H9 (cell line): Measurements from ENCODE around the gene TRMT2A. TPM values are rescaled to one million over a fixed set of nuclear protein-coding genes. Genes with fewer than 3 reads are reported as not detected.

Source experiments
- DNase-seq: peaks from one replicate; pipeline ENCODE4 v3.0.0-alpha.2; 2017
- H2AFZ ChIP-seq: one replicate; pipeline ENCODE4 v1.6.1; 2013; ENCODE audit warnings: mild to moderate bottlenecking, low read length, control low read depth, moderate library complexity
- H2AK5ac ChIP-seq: 2 replicates; pipeline ENCODE4 v1.6.1; 2013; ENCODE audit warnings: low read length, control low read depth, mixed read lengths; ENCODE audit not compliant: insufficient read length
- H2BK120ac ChIP-seq: one replicate; pipeline ENCODE4 v1.6.1; 2013; ENCODE audit warnings: low read depth, mild to moderate bottlenecking, low read length, control low read depth, inconsistent platforms; ENCODE audit not compliant: poor library complexity, severe bottlenecking
- H2BK12ac ChIP-seq: 2 replicates; pipeline ENCODE4 v1.6.1; 2013; ENCODE audit warnings: low read length, control low read depth, mixed read lengths, low read depth; ENCODE audit not compliant: insufficient read length
- H2BK15ac ChIP-seq: 2 replicates; pipeline ENCODE4 v1.6.1; 2013; ENCODE audit warnings: low read depth, low read length, control low read depth
- H2BK20ac ChIP-seq: one replicate; pipeline ENCODE4 v1.6.1; 2013; ENCODE audit warnings: low read depth, mild to moderate bottlenecking, low read length, control low read depth, inconsistent platforms; ENCODE audit not compliant: poor library complexity, severe bottlenecking
- H2BK5ac ChIP-seq: 2 replicates; pipeline ENCODE4 v1.6.1; 2013; ENCODE audit warnings: low read length, control low read depth, mixed read lengths; ENCODE audit not compliant: insufficient read length
- H3K14ac ChIP-seq: 2 replicates; pipeline ENCODE4 v1.6.1; 2013; ENCODE audit warnings: low read length, control low read depth; ENCODE audit not compliant: insufficient read depth
- H3K18ac ChIP-seq: 2 replicates; pipeline ENCODE4 v1.6.1; 2013; ENCODE audit warnings: low read depth, mild to moderate bottlenecking, mixed read lengths, low read length, control low read depth; ENCODE audit not compliant: insufficient read length
- H3K23ac ChIP-seq: 2 replicates; pipeline ENCODE4 v1.6.1; 2013; ENCODE audit warnings: low read length, control low read depth, mixed read lengths, low read depth; ENCODE audit not compliant: insufficient read length
- H3K23me2 ChIP-seq: 2 replicates; pipeline ENCODE4 v1.6.1; 2013; ENCODE audit warnings: low read depth, mild to moderate bottlenecking, mixed read lengths, low read length, control low read depth; ENCODE audit not compliant: insufficient read length, poor library complexity, severe bottlenecking
- H3K27ac ChIP-seq: 2 replicates; pipeline ENCODE4 v1.5.1; 2013; ENCODE audit warnings: low read length, control low read depth, mixed read lengths, low read depth; ENCODE audit not compliant: insufficient read length
- H3K27me3 ChIP-seq: 2 replicates; pipeline ENCODE4 v1.6.1; 2013; ENCODE audit warnings: low read length, control low read depth, inconsistent platforms; ENCODE audit not compliant: insufficient read depth
- H3K4ac ChIP-seq: 2 replicates; pipeline ENCODE4 v1.6.1; 2013; ENCODE audit warnings: low read depth, mild to moderate bottlenecking, control low read depth, inconsistent platforms, low read length, moderate library complexity
- H3K4me1 ChIP-seq: 2 replicates; pipeline ENCODE4 v1.6.1; 2013; ENCODE audit warnings: low read length, control low read depth, inconsistent platforms; ENCODE audit not compliant: insufficient read depth
- H3K4me2 ChIP-seq: 2 replicates; pipeline ENCODE4 v1.6.1; 2013; ENCODE audit warnings: low read length, control low read depth, mixed read lengths; ENCODE audit not compliant: insufficient read length, insufficient read depth
- H3K56ac ChIP-seq: 2 replicates; pipeline ENCODE4 v1.6.1; 2013; ENCODE audit warnings: low read depth, mild to moderate bottlenecking, mixed read lengths, low read length, control low read depth; ENCODE audit not compliant: insufficient read length
- H3K79me1 ChIP-seq: 2 replicates; pipeline ENCODE4 v1.6.1; 2013; ENCODE audit warnings: low read depth, mild to moderate bottlenecking, moderate library complexity, low read length, control low read depth, inconsistent platforms; ENCODE audit not compliant: insufficient read depth, poor library complexity, severe bottlenecking
- H3K79me2 ChIP-seq: 2 replicates; pipeline ENCODE4 v1.6.1; 2013; ENCODE audit warnings: low read length, control low read depth, inconsistent platforms; ENCODE audit not compliant: insufficient read depth
- H3K9ac ChIP-seq: 2 replicates; pipeline ENCODE4 v1.6.1; 2013; ENCODE audit warnings: low read length, control low read depth, mixed read lengths; ENCODE audit not compliant: insufficient read length; ENCODE audit errors: extremely low read depth
- H3K9me3 ChIP-seq: one replicate; pipeline ENCODE4 v1.6.1; 2013; ENCODE audit warnings: low read depth, low read length, inconsistent platforms; ENCODE audit not compliant: control insufficient read depth
- H3T11ph ChIP-seq: one replicate; pipeline ENCODE4 v1.6.1; 2013; ENCODE audit warnings: mild to moderate bottlenecking, low read length, control low read depth, inconsistent platforms
- H4K20me1 ChIP-seq: one replicate; pipeline ENCODE4 v1.6.1; 2013; ENCODE audit not compliant: control insufficient read depth, insufficient read length, insufficient read depth
- H4K5ac ChIP-seq: 2 replicates; pipeline ENCODE4 v1.6.1; 2013; ENCODE audit warnings: low read depth, mild to moderate bottlenecking, mixed read lengths, low read length, control low read depth; ENCODE audit not compliant: insufficient read length
- H4K8ac ChIP-seq: replicated peaks from 2 replicates; pipeline ENCODE4 v1.6.1; 2013; ENCODE audit warnings: low read length, control low read depth, mixed read lengths, low read depth; ENCODE audit not compliant: insufficient read length
- H4K91ac ChIP-seq: 2 replicates; pipeline ENCODE4 v1.6.1; 2013; ENCODE audit warnings: low read depth, mild to moderate bottlenecking, moderate library complexity, mixed read lengths, low read length, control low read depth; ENCODE audit not compliant: insufficient read length
- H3K27ac Mint-ChIP-seq, 3 experiments: 2 replicates in 2 of 3; 3 replicates in 1 of 3; pipeline ENCODE4 v1.8.0; 2020 to 2021; ENCODE audit warnings: mixed read lengths in 3 of 3, mild to moderate bottlenecking in 1 of 3, moderate library complexity in 1 of 3
- H3K27me3 Mint-ChIP-seq: 2 replicates; pipeline ENCODE4 v1.8.0; 2021; ENCODE audit warnings: low read depth, mild to moderate bottlenecking, moderate library complexity, mixed read lengths
- H3K36me3 Mint-ChIP-seq, 3 experiments: 2 replicates in 2 of 3; 3 replicates in 1 of 3; pipeline ENCODE4 v1.8.0; 2020 to 2021; ENCODE audit warnings: low read depth in 3 of 3, mixed read lengths in 3 of 3; ENCODE audit not compliant: insufficient read depth in 1 of 3
- H3K4me1 Mint-ChIP-seq, 2 experiments: 2 replicates each; pipeline ENCODE4 v1.8.0; 2020; ENCODE audit warnings: mixed read lengths in 2 of 2
- H3K4me3 Mint-ChIP-seq, 2 experiments: 2 replicates in 1 of 2; 3 replicates in 1 of 2; pipeline ENCODE4 v1.8.0; 2020 to 2021; ENCODE audit warnings: mild to moderate bottlenecking in 2 of 2, mixed read lengths in 2 of 2, moderate library complexity in 1 of 2
- H3K9me3 Mint-ChIP-seq, 2 experiments: 2 replicates in 1 of 2; 3 replicates in 1 of 2; pipeline ENCODE4 v1.8.0; 2020; ENCODE audit warnings: mild to moderate bottlenecking in 2 of 2, mixed read lengths in 2 of 2, moderate library complexity in 1 of 2
- WGBS: extraction: QIAGEN DNeasy Blood & Tissue Kit; methylation state at CpG from one replicate; pipeline ENCODE4 v1.1.7; 2013; ENCODE audit warnings: missing lambda C conversion rate, low lambda C conversion rate, mixed read lengths; ENCODE audit not compliant: insufficient read length; ENCODE audit errors: extremely low coverage; 5-methylcytosine and 5-hydroxymethylcytosine counted together
- total RNA-seq: library from RNA; stranded (reverse); gene quantifications from 2 replicates; pipeline ENCODE4 v1.2.1, GENCODE V29; 2021
- TF ChIP-seq, protein P1 (sequence below): fragments of 200-600 bp; sonication (generic); conservative IDR thresholded peaks from 3 replicates; pipeline ENCODE4 v1.8.0; 2021; ENCODE audit warnings: antibody characterized with exemption, mild to moderate bottlenecking

Gene TRMT2A
- total RNA-seq, 1 experiment from 2014 or later, result 58.2 TPM

DNA sequence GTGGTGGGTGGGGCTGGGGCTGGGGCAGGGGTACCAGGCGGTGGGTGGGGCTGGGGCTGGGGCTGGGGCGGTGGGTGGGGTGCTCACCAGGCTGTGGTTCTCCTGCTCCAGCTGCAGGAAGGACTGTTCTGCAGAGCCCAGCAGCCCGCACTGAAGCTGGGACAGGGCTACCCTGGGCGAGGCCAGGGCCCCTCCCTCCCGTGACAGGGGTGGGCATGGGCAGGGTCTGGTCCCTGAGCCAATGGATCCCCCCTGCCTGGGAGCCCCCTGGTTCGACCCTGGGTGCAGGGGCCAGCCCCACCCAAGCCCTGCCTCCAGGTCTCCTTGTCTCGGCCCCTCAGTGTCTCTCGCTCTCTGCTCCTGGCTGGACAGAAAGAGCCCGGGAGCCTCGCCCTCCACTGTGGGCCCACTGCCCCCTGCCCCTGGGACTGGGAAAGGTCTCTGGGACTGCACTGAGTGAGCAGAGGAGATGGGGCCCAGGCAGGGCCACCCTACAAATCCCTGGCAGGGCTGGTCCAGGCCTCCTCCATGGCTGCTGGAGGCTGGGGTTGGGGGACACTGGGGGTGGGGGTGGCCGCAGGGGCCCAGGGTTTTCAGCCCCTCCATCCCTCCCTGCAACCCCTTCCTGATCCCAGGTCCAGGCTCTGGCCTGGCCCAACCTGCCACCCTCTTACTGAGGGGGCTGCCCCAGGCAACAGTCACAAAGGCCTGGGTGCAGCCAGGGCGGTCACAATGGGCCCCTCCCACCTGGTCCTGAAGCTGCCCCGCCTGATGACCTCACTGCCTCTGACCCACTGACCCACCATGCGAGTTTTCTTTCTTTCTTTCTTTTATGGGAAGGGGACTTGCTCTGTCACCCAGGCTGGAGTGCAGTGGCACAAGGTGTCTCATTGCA, 33.6 kb upstream of the TRMT2A start, which contains the start of gene CCDC188:
CCDC188 (minus strand) TSS at position 675 of the 895 bp plus-strand sequence; CDS start at position 606, 69 bp downstream.
- no peaks in the 10 kb centered on the region for H3K36me3 Mint-ChIP-seq
- Histone ChIP-seq H3K27ac (no peak within 1 kb of the TSS), H4K8ac (no peak within 1 kb of the TSS), H3K23ac (no peak within 1 kb of the TSS), H4K91ac (no peak within 1 kb of the TSS), H4K20me1 (no peaks in the 10 kb centered on the region), H3K4me1 (no peaks in the 10 kb centered on the region), H3K79me2 (no peaks in the 10 kb centered on the region), H3K9me3 (no peaks in the 10 kb centered on the region), H2BK12ac (no peak within 1 kb of the TSS), H2BK120ac (no peak within 1 kb of the TSS), H2BK20ac (no peak within 1 kb of the TSS), H3K27me3 (no peaks in the 10 kb centered on the region), H3K18ac (no peak within 1 kb of the TSS), H3K56ac (no peak within 1 kb of the TSS), H2AFZ (no peak within 1 kb of the TSS), H3K79me1 (no peaks in the 10 kb centered on the region), H3K23me2 (peaks cover 5% of the 10 kb centered on the region), H2BK15ac (no peak within 1 kb of the TSS), H2BK5ac (no peak within 1 kb of the TSS), H3K4ac (no peak within 1 kb of the TSS), H4K5ac (no peak within 1 kb of the TSS), H3K14ac (no peak within 1 kb of the TSS), H3K4me2 (no peak within 1 kb of the TSS), H3T11ph (no peak within 1 kb of the TSS), H2AK5ac (no peak within 1 kb of the TSS), H3K9ac (no peak within 1 kb of the TSS)
- whole genome bisulfite sequencing, result no CpG with 5 or more reads among the region's 14 CpGs
- H3K9me3 Mint-ChIP-seq, result no peaks in the 10 kb centered on the region; a peak in 1 of 5 replicates
- no peak for DNase-seq
- TF ChIP-seq, protein P1, sequence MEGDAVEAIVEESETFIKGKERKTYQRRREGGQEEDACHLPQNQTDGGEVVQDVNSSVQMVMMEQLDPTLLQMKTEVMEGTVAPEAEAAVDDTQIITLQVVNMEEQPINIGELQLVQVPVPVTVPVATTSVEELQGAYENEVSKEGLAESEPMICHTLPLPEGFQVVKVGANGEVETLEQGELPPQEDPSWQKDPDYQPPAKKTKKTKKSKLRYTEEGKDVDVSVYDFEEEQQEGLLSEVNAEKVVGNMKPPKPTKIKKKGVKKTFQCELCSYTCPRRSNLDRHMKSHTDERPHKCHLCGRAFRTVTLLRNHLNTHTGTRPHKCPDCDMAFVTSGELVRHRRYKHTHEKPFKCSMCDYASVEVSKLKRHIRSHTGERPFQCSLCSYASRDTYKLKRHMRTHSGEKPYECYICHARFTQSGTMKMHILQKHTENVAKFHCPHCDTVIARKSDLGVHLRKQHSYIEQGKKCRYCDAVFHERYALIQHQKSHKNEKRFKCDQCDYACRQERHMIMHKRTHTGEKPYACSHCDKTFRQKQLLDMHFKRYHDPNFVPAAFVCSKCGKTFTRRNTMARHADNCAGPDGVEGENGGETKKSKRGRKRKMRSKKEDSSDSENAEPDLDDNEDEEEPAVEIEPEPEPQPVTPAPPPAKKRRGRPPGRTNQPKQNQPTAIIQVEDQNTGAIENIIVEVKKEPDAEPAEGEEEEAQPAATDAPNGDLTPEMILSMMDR, result no peak
- H3K4me1 Mint-ChIP-seq, result peaks cover 3 to 6% of the 10 kb centered on the region in 2 experiments; a peak in 3 of 4 replicates
- H3K4me3 Mint-ChIP-seq, result no peak within 1 kb of the TSS
- no peaks in the 10 kb centered on the region for H3K27me3 Mint-ChIP-seq
- H3K27ac Mint-ChIP-seq, result peak within 1 kb of the TSS in 1 of 3 experiments; percentile 72; a peak in 1 of 7 replicates
